Neural progenitor cell (in vitro differentiated cells): ENCODE results near the gene TOGARAM2.

ENCODE experiments used
- CTCF ChIP-seq: fragments of 200-600 bp; sonication (generic); IDR thresholded peaks from 2 replicates; pipeline ENCODE4 v1.5.1; 2017; ENCODE audit warnings: antibody characterized with exemption, mild to moderate bottlenecking
- EZH2 ChIP-seq: fragments of 200-600 bp; sonication (generic); IDR thresholded peaks from 2 replicates; pipeline ENCODE4 v1.6.1; 2017; ENCODE audit warnings: antibody characterized with exemption, mild to moderate bottlenecking, moderate library complexity

GRCh38 chr2:29066271-29066860 lies 85.3 kb downstream of the TOGARAM2 start:
- TF ChIP-seq CTCF (no peak), EZH2 (no peak)
